Stimulated activated CD4-positive, alpha-beta T cell treated with anti-CD3 and anti-CD28 coated beads, TNF-alpha, amount 100 ng/mL, for 48 hours (primary cell): ENCODE measurements around the gene ARTN.

Source experiments
- DNase-seq, 3 donors: peaks; one replicate each; pipeline ENCODE4 v3.0.0-alpha.2; 2020; ENCODE audit warnings: low read depth in 3 of 3

Gene ARTN

GRCh38 chr1:43984855-43985254, 51.3 kb downstream of the ARTN start:
- DNase-seq: no peak

- no peak for DNase-seq
These were observed 52.5 kb downstream of the ARTN start for GRCh38 chr1:43985984-43986595.

- no peak for DNase-seq
These were observed 53.1 kb downstream of the ARTN start for GRCh38 chr1:43986712-43987111.
